ENCODE measurements around the gene KIT.

GRCh38 chr4:54632537-54632936, 25.2 kb upstream of the KIT start:
- TF ChIP-seq CTCF (IDR thresholded peaks at IDR 0.05; ENCODE audit: low read length) (no peak), EZH2 (optimal IDR thresholded peaks at IDR 0.05; ENCODE audit: low read depth, low read length) (no peak), EZH2phosphoT487 (IDR thresholded peaks at IDR 0.05; ENCODE audit: low read length) (no peak)
